MM.1S (cell line): Measurements from ENCODE around the gene PRF1.

Experiments used
- CTCF ChIP-seq: fragments of 300-600 bp; sonication (generic); IDR thresholded peaks from 2 replicates; pipeline ENCODE4 v1.5.1; 2016; ENCODE audit warnings: antibody characterized with exemption, low read length, mixed read lengths
- EZH2 ChIP-seq: fragments of 300-600 bp; sonication (generic); optimal IDR thresholded peaks from 2 replicates; pipeline ENCODE3; 2017; ENCODE audit warnings: low read depth, mild to moderate bottlenecking, antibody characterized with exemption, low read length, mixed read lengths

- TF ChIP-seq CTCF (no peak), EZH2 (no peak)
These were observed 16.1 kb upstream of the PRF1 start for GRCh38 chr10:70618663-70619062.
